HUES48 (cell line): ENCODE measurements around the gene ZBTB8OS.
"Not testable (repeated sequence)": the region's sequence is repeated elsewhere in the genome, so short reads cannot be mapped to it uniquely, and the experiment has no call there.

Source experiments
- H3K27ac ChIP-seq: one replicate; pipeline ENCODE4 v1.7.0; 2013; ENCODE audit warnings: low read depth, low read length, inconsistent platforms
- H3K27me3 ChIP-seq: 2 replicates; pipeline ENCODE4 v1.6.1; 2013; ENCODE audit warnings: mild to moderate bottlenecking, low read length; ENCODE audit not compliant: control insufficient read depth, insufficient read depth
- H3K36me3 ChIP-seq: 2 replicates; pipeline ENCODE4 v1.6.1; 2013; ENCODE audit warnings: low read length; ENCODE audit not compliant: control insufficient read depth, insufficient read depth
- H3K4me1 ChIP-seq: 2 replicates; pipeline ENCODE4 v1.6.1; 2013; ENCODE audit warnings: mild to moderate bottlenecking, low read length; ENCODE audit not compliant: control insufficient read depth, insufficient read depth
- H3K4me3 ChIP-seq: 2 replicates; pipeline ENCODE4 v1.5.1; 2013; ENCODE audit warnings: mild to moderate bottlenecking, low read depth, low read length
- H3K9ac ChIP-seq: 2 replicates; pipeline ENCODE4 v1.6.1; 2013; ENCODE audit warnings: mild to moderate bottlenecking, low read depth, low read length, moderate library complexity
- H3K9me3 ChIP-seq: 2 replicates; pipeline ENCODE4 v1.6.1; 2013; ENCODE audit warnings: low read length; ENCODE audit not compliant: control insufficient read depth, insufficient read depth

The ZBTB8OS gene

GRCh38 chr1:32680642-32681041 is 30.3 kb upstream of the ZBTB8OS start:
- Histone ChIP-seq H3K4me1 (no peaks in the 10 kb centered on the region), H3K36me3 (peaks cover 96% of the 10 kb centered on the region), H3K4me3 (no peak overlapping the region), H3K27ac (no peak overlapping the region), H3K27me3 (no peaks in the 10 kb centered on the region), H3K9ac (no peak overlapping the region), H3K9me3 (no peaks in the 10 kb centered on the region)

- H3K4me1 ChIP-seq, H3K27ac ChIP-seq, H3K9me3 ChIP-seq, H3K27me3 ChIP-seq, H3K4me3 ChIP-seq, H3K9ac ChIP-seq: not testable (repeated sequence)
- peaks cover 96% of the 10 kb centered on the region for H3K36me3 ChIP-seq
Observed at GRCh38 chr1:32679993-32680392, 29.6 kb upstream of the ZBTB8OS start.

GRCh38 chr1:32676945-32677344 is 26.6 kb upstream of the ZBTB8OS start:
- Histone ChIP-seq H3K36me3 (peaks cover 95% of the 10 kb centered on the region), H3K27me3 (no peaks in the 10 kb centered on the region), H3K4me3 (no peak overlapping the region), H3K9ac (no peak overlapping the region), H3K9me3 (no peaks in the 10 kb centered on the region), H3K27ac (no peak overlapping the region), H3K4me1 (no peaks in the 10 kb centered on the region)

- H3K27ac ChIP-seq, H3K9ac ChIP-seq: not testable (repeated sequence)
- peaks cover 95% of the 10 kb centered on the region for H3K36me3 ChIP-seq
Observed at GRCh38 chr1:32668716-32669115, 18.4 kb upstream of the ZBTB8OS start.

GRCh38 chr1:32666901-32667566 is 16.7 kb upstream of the ZBTB8OS start:
- Histone ChIP-seq H3K4me1 (no peaks in the 10 kb centered on the region), H3K4me3 (no peak overlapping the region), H3K27me3 (no peaks in the 10 kb centered on the region), H3K27ac (no peak overlapping the region), H3K36me3 (peaks cover 94% of the 10 kb centered on the region), H3K9ac (no peak overlapping the region), H3K9me3 (no peaks in the 10 kb centered on the region)

More at GRCh38 chr1:32668716-32669115, 18.4 kb upstream of the ZBTB8OS start:
- not testable (repeated sequence) for H3K27me3 ChIP-seq, H3K4me1 ChIP-seq, H3K4me3 ChIP-seq, H3K9me3 ChIP-seq

- Histone ChIP-seq H3K36me3 (peaks cover 94% of the 10 kb centered on the region), H3K4me3 (no peak overlapping the region), H3K4me1 (no peaks in the 10 kb centered on the region), H3K9me3 (no peaks in the 10 kb centered on the region), H3K27ac (no peak overlapping the region), H3K27me3 (no peaks in the 10 kb centered on the region), H3K9ac (no peak overlapping the region)
Observed at GRCh38 chr1:32665915-32666314, 15.6 kb upstream of the ZBTB8OS start.

GRCh38 chr1:32659581-32659980 is 9.2 kb upstream of the ZBTB8OS start:
- no peaks in the 10 kb centered on the region for H3K4me1 ChIP-seq
- no peak overlapping the region for H3K9ac ChIP-seq
- peaks cover 95% of the 10 kb centered on the region for H3K36me3 ChIP-seq
- no peak overlapping the region for H3K4me3 ChIP-seq
- H3K27ac ChIP-seq = no peak overlapping the region
- H3K27me3 ChIP-seq = no peaks in the 10 kb centered on the region
- H3K9me3 ChIP-seq = no peaks in the 10 kb centered on the region

- Histone ChIP-seq H3K27ac (peak overlapping the region; percentile 99), H3K9ac (no peak overlapping the region; the same call in 1 of the 2 replicates), H3K4me1 (peaks cover 16% of the 10 kb centered on the region), H3K9me3 (no peaks in the 10 kb centered on the region), H3K36me3 (peaks cover 57% of the 10 kb centered on the region), H3K4me3 (peak overlapping the region; percentile 99), H3K27me3 (no peaks in the 10 kb centered on the region)
Observed at GRCh38 chr1:32652244-32652962, 2.1 kb upstream of the ZBTB8OS start.

- Histone ChIP-seq H3K36me3 (peaks cover 49% of the 10 kb centered on the region), H3K4me1 (peaks cover 16% of the 10 kb centered on the region), H3K4me3 (peak overlapping the region; percentile 99), H3K27ac (peak overlapping the region; percentile 99), H3K27me3 (no peaks in the 10 kb centered on the region), H3K9me3 (no peaks in the 10 kb centered on the region), H3K9ac (peak overlapping the region; percentile 98)
Observed at GRCh38 chr1:32651461-32652073, 1.2 kb upstream of the ZBTB8OS start.

- Histone ChIP-seq H3K27ac (peak within 1 kb of the TSS; percentile 99), H3K36me3 (peaks cover 42% of the 10 kb centered on the region), H3K27me3 (no peaks in the 10 kb centered on the region), H3K9ac (peak within 1 kb of the TSS; percentile 98), H3K4me3 (peak within 1 kb of the TSS; percentile 99), H3K4me1 (peaks cover 16% of the 10 kb centered on the region), H3K9me3 (no peaks in the 10 kb centered on the region)
Observed at GRCh38 chr1:32650752-32651460, 556 bp upstream of the ZBTB8OS start, which contains the start of gene RBBP4. TSS of gene RBBP4 (plus strand) at chr1:32651208. CDS start at chr1:32651307, 99 bp downstream.
